RWPE1 (cell line): ENCODE data around the gene TMEM158.

Experiments used
- CTCF ChIA-PET: fragments of 350-600 bp; sonication (Branson Sonifier 250); formaldehyde crosslinking; extraction: SDS; loops from one replicate; lab custom pipeline; 2021; lab: Yijun Ruan, JAX
- POLR2A ChIA-PET: fragments of 400-600 bp; formaldehyde crosslinking; extraction: SDS; loops from one replicate; lab custom pipeline; 2020; ENCODE audit warnings: antibody characterized with exemption; ENCODE audit not compliant: low non-redundant PET; lab: Yijun Ruan, JAX
- DNase-seq: peaks from one replicate; pipeline ENCODE4 v3.0.0; 2012; ENCODE audit warnings: low spot score
- H3K27ac ChIP-seq: fragments of 450-650 bp; 2 replicates; pipeline ENCODE4 v1.5.1; 2017
- TF ChIP-seq, protein P1 (sequence below): fragments of 450-650 bp; conservative IDR thresholded peaks from 2 replicates; pipeline ENCODE4 v1.5.1; 2017; ENCODE audit warnings: low read depth, mild to moderate bottlenecking

Gene TMEM158

DNA sequence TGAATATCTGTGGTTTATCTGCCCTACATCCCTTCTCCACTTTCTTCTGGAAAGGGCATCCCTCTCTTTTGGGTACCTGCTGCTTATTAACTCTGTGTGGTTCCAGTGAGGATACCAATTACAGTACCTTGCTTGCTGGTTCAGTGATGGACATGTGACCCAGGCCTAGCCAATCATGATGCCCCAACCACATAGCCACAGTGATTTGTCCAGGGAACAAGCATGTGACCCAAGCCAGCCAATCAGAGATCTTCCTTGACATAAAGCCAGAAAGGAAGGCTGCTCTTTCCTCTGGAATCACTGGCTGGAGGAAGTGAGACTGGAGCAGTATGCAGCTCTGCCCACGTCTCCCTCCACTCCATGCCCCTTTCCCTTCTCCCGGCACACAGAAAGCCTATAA is 10.9 kb upstream of the TMEM158 start:
- TF ChIP-seq, protein P1, sequence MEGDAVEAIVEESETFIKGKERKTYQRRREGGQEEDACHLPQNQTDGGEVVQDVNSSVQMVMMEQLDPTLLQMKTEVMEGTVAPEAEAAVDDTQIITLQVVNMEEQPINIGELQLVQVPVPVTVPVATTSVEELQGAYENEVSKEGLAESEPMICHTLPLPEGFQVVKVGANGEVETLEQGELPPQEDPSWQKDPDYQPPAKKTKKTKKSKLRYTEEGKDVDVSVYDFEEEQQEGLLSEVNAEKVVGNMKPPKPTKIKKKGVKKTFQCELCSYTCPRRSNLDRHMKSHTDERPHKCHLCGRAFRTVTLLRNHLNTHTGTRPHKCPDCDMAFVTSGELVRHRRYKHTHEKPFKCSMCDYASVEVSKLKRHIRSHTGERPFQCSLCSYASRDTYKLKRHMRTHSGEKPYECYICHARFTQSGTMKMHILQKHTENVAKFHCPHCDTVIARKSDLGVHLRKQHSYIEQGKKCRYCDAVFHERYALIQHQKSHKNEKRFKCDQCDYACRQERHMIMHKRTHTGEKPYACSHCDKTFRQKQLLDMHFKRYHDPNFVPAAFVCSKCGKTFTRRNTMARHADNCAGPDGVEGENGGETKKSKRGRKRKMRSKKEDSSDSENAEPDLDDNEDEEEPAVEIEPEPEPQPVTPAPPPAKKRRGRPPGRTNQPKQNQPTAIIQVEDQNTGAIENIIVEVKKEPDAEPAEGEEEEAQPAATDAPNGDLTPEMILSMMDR, result no peak
- no peak for DNase-seq
- H3K27ac ChIP-seq, result no peak overlapping the region
- ChIA-PET POLR2A (no interaction called here), CTCF (interaction anchor here (0.7 kb wide), 1 partner anchor 193 kb away, joined by 3 read pairs; no protein-coding TSS in a partner anchor)

DNA sequence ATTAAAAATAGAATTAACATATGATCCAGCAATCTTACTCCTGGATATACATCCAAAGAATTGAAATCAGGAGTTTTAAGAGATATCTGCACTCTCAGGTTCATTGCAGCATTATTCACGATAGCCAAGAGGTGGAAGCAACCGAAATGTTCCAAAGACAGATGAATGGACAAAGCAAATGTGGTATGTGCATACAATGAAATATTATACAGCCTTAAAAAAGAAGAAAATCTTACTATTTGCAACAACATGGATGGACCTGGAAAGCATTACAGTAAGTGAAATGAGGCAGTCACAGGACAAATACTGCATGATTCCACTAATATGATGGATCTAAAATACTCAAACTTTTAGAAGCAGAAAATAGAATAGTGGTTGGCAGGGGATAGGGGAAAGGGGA is 9.3 kb upstream of the TMEM158 start:
- ChIA-PET CTCF (no interaction called here), POLR2A (no interaction called here)
- H3K27ac ChIP-seq, result no peak overlapping the region
- no peak for DNase-seq
- TF ChIP-seq, protein P1, result no peak

DNA sequence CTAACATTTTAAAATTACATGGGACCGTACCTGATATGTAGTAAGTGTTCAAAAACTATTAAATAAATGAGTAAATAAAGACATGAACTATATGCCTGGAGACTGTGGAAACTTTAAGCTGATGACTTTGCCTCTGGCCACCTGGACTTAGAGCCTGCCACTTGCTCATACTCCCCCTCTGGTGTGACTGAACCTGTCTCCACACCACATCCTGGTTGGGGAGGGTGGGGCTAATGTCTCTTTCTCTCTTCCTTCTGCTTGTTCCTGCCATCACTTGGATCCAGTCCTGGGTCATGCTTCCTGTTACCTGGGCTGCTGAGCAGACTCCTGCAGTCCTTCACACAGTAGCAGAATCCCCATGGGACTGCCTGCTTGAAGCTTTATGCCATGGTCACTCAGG is 8.2 kb upstream of the TMEM158 start:
- DNase-seq, result no peak
- TF ChIP-seq, protein P1, result no peak
- no peak overlapping the region for H3K27ac ChIP-seq
- ChIA-PET POLR2A (no interaction called here), CTCF (no interaction called here)

DNA sequence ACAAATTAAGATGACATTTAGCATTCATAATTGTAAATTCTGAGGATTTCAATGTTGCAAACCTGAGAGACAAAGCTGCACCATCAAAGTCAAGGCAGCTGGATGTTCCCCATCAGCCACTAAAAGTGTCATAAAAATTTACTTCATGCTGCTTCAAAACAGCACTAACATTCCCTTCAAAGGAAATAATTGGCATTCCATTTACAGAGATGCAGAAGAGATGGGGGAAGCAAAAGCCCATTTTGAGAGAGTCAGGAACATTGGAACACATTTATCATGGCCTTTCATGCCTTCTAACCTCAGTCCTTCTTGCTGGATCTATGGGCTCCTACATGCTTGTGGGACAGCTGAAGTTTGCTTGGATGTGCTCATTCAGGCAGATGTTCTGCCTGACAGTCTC is 6.4 kb upstream of the TMEM158 start:
- no peak for DNase-seq
- no peak overlapping the region for H3K27ac ChIP-seq
- ChIA-PET POLR2A (no interaction called here), CTCF (no interaction called here)
- TF ChIP-seq, protein P1, result no peak

DNA sequence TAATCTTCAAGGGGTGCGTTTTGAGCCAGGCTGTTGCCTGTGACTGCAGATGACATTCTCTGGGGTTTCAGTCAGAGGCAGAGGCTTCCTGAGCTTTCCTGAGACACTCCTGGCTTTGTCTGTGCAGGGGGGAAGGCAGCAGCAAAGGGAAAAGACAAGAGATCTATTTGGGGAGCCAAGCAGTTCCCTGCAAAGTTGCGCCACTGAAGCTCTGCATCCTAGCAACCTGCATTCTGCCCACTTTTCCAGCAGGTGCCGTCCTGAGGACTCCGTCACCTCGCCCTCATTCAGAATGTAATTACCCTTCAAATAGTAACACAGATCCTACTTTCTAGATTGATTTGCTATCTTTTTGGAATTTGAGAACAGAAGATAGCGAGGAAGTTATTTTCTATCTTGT is 1.9 kb upstream of the TMEM158 start:
- ChIA-PET CTCF (no interaction called here), POLR2A (no interaction called here)
- TF ChIP-seq, protein P1, result no peak
- no peak overlapping the region for H3K27ac ChIP-seq
- no peak for DNase-seq

DNA sequence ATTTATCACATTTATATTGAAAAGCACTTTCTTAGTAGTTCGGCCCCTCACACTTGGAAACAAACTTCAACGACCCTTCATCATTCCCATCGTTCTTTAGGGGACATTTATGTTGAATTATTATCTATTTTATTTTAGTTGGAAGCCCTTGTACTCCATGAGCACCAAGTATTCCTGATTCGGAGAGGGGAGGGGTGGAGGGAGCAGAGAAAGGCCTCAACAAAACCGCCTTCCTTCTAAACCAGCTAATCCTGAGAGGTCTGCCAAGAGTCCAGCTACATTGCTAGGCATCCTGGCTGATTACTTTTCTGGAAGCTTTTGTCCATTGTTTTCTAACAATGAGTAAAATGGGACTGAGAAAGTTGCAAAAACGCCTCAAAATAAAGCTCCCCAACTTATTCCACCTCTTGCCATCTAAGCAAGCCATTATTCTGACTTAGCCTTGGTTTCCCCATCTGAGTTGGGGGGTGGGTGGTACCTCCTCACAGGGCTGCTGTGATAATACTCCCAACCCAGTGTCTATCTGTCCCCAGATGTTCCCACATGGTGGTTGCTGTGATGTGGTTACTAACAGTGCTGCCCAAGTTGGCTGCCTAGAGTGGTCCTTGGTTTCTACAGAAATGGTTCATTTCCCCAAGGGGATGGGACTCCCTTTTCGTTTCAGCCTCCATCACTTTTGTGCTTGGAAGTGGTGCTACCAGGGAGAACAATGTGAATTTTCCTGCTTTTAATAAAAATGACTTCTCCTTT is 1.2 kb upstream of the TMEM158 start:
- CTCF ChIA-PET, result interaction anchor here (0.7 kb wide), 1 partner anchor 1145 kb away, joined by 3 read pairs; no protein-coding TSS in a partner anchor

More for the DNA sequence above, 1.2 kb upstream of the TMEM158 start:
- POLR2A ChIA-PET, result no interaction called here
- H3K27ac ChIP-seq, result no peak overlapping the region
- TF ChIP-seq, protein P1, result no peak
- DNase-seq, result no peak
